22Rv1 (cell line): Measurements from ENCODE around the gene MAP3K14.

ENCODE experiments used
- H3K27ac ChIP-seq: fragments of 450-650 bp; 2 replicates; pipeline ENCODE4 v1.5.1; 2017
- ZFX ChIP-seq: fragments of 450-650 bp; IDR thresholded peaks from 2 replicates; pipeline ENCODE4 v1.6.1; 2017; ENCODE audit warnings: antibody characterized with exemption, borderline replicate concordance
- TF ChIP-seq, protein P1 (sequence below): fragments of 450-650 bp; IDR thresholded peaks from 2 replicates; pipeline ENCODE4 v1.5.1; 2017; ENCODE audit warnings: mild to moderate bottlenecking

The MAP3K14 gene

DNA sequence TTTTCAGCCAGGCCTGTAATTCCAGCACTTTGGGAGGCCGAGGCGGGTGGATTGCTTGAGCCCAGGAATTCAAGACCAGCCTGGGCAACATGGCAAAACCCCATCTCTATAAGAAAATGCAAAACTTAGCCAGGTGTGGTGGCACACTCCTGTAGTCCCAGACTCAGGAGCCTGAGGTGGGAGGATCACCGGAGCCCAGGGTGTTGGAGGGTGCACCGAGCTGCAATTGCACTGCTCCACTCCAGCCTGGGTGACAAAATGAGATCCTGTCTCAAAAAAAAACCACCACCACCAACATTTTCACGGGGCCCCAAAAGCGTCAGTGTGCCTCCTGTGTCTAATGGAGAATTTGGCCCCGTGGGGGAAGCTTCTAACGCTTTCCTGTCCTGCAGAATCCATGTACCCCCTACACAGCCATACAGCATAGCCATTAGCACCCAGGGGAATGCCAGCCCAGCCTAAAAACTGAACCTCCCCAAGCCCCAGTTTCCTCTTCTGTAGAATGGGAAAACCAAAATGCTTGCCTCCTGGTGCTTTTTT, 22.2 kb upstream of the MAP3K14 start:
- TF ChIP-seq, protein P1, sequence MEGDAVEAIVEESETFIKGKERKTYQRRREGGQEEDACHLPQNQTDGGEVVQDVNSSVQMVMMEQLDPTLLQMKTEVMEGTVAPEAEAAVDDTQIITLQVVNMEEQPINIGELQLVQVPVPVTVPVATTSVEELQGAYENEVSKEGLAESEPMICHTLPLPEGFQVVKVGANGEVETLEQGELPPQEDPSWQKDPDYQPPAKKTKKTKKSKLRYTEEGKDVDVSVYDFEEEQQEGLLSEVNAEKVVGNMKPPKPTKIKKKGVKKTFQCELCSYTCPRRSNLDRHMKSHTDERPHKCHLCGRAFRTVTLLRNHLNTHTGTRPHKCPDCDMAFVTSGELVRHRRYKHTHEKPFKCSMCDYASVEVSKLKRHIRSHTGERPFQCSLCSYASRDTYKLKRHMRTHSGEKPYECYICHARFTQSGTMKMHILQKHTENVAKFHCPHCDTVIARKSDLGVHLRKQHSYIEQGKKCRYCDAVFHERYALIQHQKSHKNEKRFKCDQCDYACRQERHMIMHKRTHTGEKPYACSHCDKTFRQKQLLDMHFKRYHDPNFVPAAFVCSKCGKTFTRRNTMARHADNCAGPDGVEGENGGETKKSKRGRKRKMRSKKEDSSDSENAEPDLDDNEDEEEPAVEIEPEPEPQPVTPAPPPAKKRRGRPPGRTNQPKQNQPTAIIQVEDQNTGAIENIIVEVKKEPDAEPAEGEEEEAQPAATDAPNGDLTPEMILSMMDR: no peak
- TF ChIP-seq ZFX: no peak
- H3K27ac ChIP-seq: no peak overlapping the region

DNA sequence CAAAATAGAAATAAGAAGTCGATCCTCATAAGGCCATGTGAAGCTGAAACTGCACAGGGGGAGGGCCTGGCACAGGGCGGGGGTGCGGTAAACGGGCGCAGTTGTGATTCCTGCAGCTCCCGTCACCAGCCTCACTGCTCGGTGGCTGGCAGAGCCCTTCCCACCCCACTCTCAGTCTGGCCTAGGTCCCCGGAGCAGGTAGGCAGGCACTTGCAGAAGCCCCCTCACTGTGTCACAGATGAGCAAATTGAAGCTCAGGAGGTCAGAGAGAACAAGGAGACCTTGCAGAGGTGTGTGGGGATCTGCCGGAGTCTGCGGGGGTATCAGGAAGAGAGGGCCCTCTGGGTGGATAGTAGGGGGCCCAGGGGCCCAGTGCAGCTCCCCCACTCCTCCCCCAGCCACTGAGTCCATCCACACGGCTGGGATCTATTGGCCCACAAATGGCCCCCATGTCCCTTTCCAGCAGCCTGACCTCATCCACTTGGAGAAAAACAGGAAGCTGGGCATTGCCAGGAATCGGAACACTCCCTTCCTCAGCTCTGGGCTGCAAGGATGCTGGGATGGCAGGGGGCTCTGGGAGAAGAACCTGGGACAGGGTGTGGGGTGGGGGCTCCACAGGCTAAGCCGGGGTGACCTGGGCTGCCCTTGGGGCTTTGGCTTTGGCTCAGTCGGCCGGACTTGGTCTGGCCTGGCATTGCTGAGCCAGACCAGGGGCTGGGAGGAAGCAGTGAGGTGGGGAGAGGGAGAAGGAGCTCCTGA, 21.4 kb upstream of the MAP3K14 start:
- TF ChIP-seq, protein P1: no peak
- TF ChIP-seq ZFX: no peak
- H3K27ac ChIP-seq: no peak overlapping the region

DNA sequence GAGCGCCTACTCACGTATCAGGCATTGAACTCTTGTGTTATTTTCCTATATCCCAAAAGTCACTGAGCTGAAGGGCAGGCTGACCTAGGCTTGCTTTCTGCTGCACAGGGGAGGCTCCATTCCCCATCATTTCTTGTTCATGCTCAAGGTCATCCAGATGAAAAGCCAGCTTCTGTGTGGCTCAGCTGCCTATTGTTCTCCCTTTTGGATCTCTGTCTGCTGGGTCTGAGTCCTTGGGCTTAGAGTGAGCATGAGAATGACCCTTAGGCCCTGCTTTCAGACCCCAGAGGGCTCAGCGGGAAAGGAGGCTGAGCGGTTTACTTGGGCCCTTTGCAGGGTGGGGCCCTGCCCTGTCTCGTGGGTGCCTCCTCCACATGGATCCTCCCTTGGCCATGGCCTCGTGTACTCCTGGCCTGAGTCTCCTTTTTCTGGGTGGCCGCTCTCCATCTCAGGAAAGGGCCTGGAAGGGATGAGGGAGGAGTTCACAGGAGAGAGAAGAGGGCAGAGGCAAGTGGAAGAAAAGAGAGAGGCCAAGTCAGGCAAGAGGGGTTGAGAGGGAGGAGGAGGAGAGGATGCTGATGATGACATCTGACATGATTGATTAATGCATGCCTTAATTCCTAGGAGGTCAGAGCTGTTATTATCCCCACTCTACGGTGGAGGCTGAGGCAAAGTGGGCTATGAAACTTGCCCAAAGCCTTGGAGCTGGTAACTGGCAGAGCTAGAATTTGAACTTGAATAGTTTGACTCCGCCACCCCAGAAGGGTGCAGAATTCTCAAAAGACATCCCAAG, 19.8 kb upstream of the MAP3K14 start:
- H3K27ac ChIP-seq: no peak overlapping the region

DNA sequence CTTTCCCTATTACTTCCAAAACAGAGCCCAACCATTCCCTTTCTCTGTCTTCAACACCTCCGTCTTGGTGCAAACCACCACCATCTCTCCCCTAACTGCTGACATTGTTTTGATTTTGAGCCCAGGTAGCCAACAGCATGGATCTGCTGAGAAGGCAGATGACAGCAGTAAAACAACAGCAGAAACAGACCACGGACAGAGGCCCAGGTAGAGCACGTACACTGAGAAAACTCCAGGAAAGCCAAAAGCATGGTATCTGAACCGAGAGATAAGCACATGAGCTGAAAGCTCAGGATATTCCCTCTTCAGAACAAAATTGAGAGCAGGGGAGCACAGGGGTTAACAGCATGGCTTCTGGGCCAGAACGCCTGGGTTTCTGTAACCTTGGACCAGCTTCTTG, 18.9 kb upstream of the MAP3K14 start:
- H3K27ac ChIP-seq: no peak overlapping the region
- TF ChIP-seq ZFX: no peak
- TF ChIP-seq, protein P1: no peak

More for the DNA sequence above, 19.8 kb upstream of the MAP3K14 start:
- TF ChIP-seq, protein P1: no peak
- TF ChIP-seq ZFX: no peak

DNA sequence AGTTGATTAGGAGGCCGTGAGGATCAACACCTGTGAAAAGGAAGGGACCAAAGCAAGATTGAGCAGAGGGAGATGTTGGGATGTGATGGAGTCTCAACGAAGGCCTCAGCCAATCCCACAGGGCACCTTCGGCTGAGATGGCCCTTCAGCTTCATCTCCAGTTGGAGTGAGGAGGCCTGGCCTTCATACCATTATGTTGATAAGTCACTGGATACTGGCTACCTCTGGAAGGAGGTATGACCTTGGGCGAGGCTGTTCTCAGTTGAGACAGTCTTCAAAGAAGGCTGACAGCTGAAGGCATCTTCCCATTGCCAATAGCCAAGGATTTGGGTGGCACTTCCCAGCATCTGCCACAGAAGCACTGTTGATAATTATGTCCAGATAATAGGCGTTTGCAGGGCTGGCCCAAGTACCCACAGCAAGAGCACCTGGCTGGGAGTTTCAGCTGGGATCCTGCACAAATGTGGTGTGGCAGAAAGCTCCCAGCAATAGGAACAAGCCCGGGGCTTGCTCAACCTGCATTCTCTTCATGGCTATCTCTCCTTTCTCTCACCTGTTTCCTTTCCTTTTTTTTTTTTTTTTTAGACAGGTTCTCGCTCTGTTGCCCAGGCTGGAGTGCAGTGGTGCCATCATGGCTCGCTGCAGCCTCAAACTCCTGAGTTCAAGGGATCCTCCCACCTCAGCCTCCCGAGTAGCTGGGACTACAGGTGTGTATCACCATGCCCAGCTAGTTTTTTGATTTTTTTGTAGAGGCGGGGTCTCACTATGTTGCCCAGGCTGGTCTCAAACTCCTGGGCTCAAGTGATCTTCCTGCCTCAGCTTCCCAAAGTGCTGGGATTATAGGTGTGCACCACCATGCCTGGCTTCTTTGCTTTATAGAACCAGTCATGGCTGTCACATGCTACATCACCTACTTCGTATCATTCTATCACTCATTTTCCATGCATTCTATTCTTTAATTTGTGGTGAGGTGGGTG, 18.2 kb upstream of the MAP3K14 start:
- H3K27ac ChIP-seq: no peak overlapping the region

DNA sequence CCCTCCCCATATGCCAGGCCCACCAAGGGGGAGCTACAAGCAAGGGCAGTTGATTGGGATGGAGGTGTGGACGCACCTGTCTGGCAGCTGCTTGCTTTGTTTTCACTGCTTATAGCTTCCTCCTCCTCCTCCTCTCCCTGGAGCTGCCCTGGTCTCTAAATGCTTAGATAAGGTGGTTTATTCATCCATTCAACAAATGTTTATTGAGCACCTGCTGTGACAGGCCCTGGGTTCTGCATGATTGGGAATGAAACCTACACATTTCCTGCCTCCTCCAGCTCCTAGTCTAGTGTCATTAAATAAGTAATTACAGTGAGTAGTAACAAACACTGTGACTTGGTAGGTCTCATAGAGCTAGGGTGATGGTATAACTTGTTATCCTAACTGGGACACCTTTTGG, 17.4 kb upstream of the MAP3K14 start:
- TF ChIP-seq ZFX: no peak
- H3K27ac ChIP-seq: no peak overlapping the region

More for the DNA sequence above, 18.2 kb upstream of the MAP3K14 start:
- TF ChIP-seq, protein P1: no peak
- no peak for TF ChIP-seq ZFX

DNA sequence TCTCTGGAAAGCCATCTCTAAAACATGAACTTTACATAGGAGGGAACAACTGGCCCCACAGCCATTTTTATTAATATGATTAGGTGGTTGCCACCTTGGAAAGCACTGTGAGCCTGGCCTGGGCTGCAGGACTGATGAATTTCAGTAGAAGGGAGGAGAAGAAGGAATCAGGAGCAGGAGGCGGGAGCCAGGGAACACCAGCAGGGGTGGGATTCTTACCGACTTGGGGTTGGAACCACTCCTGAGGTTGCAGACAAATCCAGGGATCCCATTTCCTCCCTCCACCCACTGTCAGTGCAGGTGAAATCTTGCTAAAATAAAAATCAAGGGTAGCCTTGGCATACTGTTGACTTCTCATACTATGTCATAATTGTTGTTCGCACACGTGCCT, 16.9 kb upstream of the MAP3K14 start:
- no peak for TF ChIP-seq ZFX
- TF ChIP-seq, protein P1: no peak
- H3K27ac ChIP-seq: no peak overlapping the region
